OCI-LY7 (cell line): ENCODE measurements around the gene CLK2. TPM values are rescaled to one million over a fixed set of nuclear protein-coding genes. Genes with fewer than 3 reads are reported as not detected.
"Not testable (repeated sequence)": the region's sequence is repeated elsewhere in the genome, so short reads cannot be mapped to it uniquely, and the experiment has no call there.

Source experiments
- BruUV-seq: library from RNA; stranded (reverse); fragments of 400-500 nt; replicated peaks from 2 replicates; lab custom pipeline; 2021; lab: Mats Ljungman, UMichigan
- CTCF ChIA-PET: fragments of 300-600 bp; sonication (Branson Sonifier 250); formaldehyde crosslinking; loops from one replicate; lab custom pipeline; 2022; ENCODE audit warnings: antibody characterized with exemption; ENCODE audit not compliant: unreplicated experiment; lab: Charles Lee
- POLR2A ChIA-PET: fragments of 300-600 bp; sonication (Branson Sonifier 250); formaldehyde crosslinking; loops from one replicate; lab custom pipeline; 2022; ENCODE audit warnings: antibody characterized with exemption; lab: Charles Lee
- DNase-seq: peaks from one replicate; pipeline ENCODE4 v3.0.0-alpha.2; 2015; ENCODE audit warnings: low spot score
- H2AFZ ChIP-seq: fragments of 200-600 bp; sonication (generic), shearing (Covaris generic); 2 replicates; pipeline ENCODE4 v1.6.1; 2014; ENCODE audit warnings: mild to moderate bottlenecking, antibody characterized with exemption, low read length, moderate library complexity
- H3K27ac ChIP-seq: fragments of 200-600 bp; sonication (generic); 2 replicates; pipeline ENCODE4 v1.5.1; 2014; ENCODE audit warnings: mixed run types, low read depth, mild to moderate bottlenecking, moderate library complexity, low read length, inconsistent platforms; ENCODE audit not compliant: poor library complexity, severe bottlenecking
- H3K36me3 ChIP-seq: fragments of 200-600 bp; sonication (generic); 2 replicates; pipeline ENCODE4 v1.6.1; 2014; ENCODE audit warnings: mild to moderate bottlenecking, antibody characterized with exemption, low read length, moderate library complexity, mixed read lengths; ENCODE audit not compliant: insufficient read depth
- H3K4me1 ChIP-seq: fragments of 200-600 bp; sonication (generic); 2 replicates; pipeline ENCODE4 v1.5.1; 2014; ENCODE audit warnings: mild to moderate bottlenecking, low read length; ENCODE audit not compliant: insufficient read depth, poor library complexity, severe bottlenecking
- H3K4me2 ChIP-seq: fragments of 200-600 bp; sonication (generic); 2 replicates; pipeline ENCODE4 v1.6.1; 2014; ENCODE audit warnings: mild to moderate bottlenecking, low read length
- H3K4me3 ChIP-seq: fragments of 200-600 bp; sonication (generic); 2 replicates; pipeline ENCODE4 v1.5.1; 2014; ENCODE audit warnings: mild to moderate bottlenecking, low read depth, low read length; ENCODE audit not compliant: poor library complexity, severe bottlenecking
- H3K79me2 ChIP-seq: fragments of 200-600 bp; sonication (generic); 2 replicates; pipeline ENCODE4 v1.6.1; 2016; ENCODE audit warnings: low read depth, mild to moderate bottlenecking, low read length, moderate library complexity, mixed read lengths; ENCODE audit not compliant: insufficient read depth
- H3K9me2 ChIP-seq: fragments of 200-600 bp; sonication (generic); 2 replicates; pipeline ENCODE4 v1.6.1; 2016; ENCODE audit warnings: mild to moderate bottlenecking, low read length, mixed read lengths; ENCODE audit not compliant: insufficient read depth
- H3K9me3 ChIP-seq: fragments of 200-600 bp; sonication (generic); 2 replicates; pipeline ENCODE4 v1.6.1; 2014; ENCODE audit warnings: mild to moderate bottlenecking, mixed run types, low read length, mixed read lengths
- H4K20me1 ChIP-seq: fragments of 200-600 bp; sonication (generic); 2 replicates; pipeline ENCODE4 v1.6.1; 2014; ENCODE audit warnings: mild to moderate bottlenecking, antibody characterized with exemption, low read length, moderate library complexity, mixed read lengths; ENCODE audit not compliant: insufficient read depth
- CTCF ChIP-seq: fragments of 200-600 bp; sonication (generic); conservative IDR thresholded peaks from 2 replicates; pipeline ENCODE4 v1.5.1; 2014; ENCODE audit warnings: mild to moderate bottlenecking, antibody characterized with exemption, low read length, moderate library complexity, mixed read lengths
- EZH2phosphoT487 ChIP-seq: fragments of 200-600 bp; sonication (generic); IDR thresholded peaks from 2 replicates; pipeline ENCODE4 v1.6.1; 2018; ENCODE audit warnings: low read depth, borderline replicate concordance, mild to moderate bottlenecking, mixed run types, antibody characterized with exemption, low read length, moderate library complexity, mixed read lengths
- intact Hi-C: fragments of 100-400 bp; cut with micrococcal nuclease; formaldehyde crosslinking; loops from one replicate; pipeline ENCODE4 v1.10.0; 2022; ENCODE audit not compliant: unreplicated experiment
- total RNA-seq, 2 experiments: library from RNA; depleted of rRNA in 1 of 2; stranded (reverse); fragments of >200 nt in 1 of 2; shearing (Covaris generic) in 1 of 2; gene quantifications; 2 replicates each; pipeline ENCODE4 v1.2.3, GENCODE V29; 2014 to 2022

Gene CLK2
- total RNA-seq, 2 experiments from 2014 or later: 96.7 to 121 TPM

GRCh38 chr1:155219592-155220031, 53.7 kb downstream of the CLK2 start:
- ChIA-PET CTCF (no interaction called here), POLR2A (interaction anchor here (2.0 kb wide), 1 partner anchor 10 kb away, joined by 9 read pairs; no protein-coding TSS in a partner anchor)
- peak overlapping the region; percentile 56 for H2AFZ ChIP-seq
- no peaks in the 10 kb centered on the region for H4K20me1 ChIP-seq
- no peaks in the 10 kb centered on the region; the same call in 1 of the 2 replicates for H3K79me2 ChIP-seq
- peak overlapping the region; percentile 39 for H3K4me2 ChIP-seq
- BruUV-seq: no TSS peak
- H3K9me3 ChIP-seq: no peaks in the 10 kb centered on the region
- H3K4me1 ChIP-seq: peaks cover 42% of the 10 kb centered on the region
- intact Hi-C loops: no loop called here
- TF ChIP-seq EZH2phosphoT487: no peak
- no peak for TF ChIP-seq CTCF
- 0 out of 2 replicates have a peak, but pooled peaks cover 5% of the 10 kb centered on the region for H3K36me3 ChIP-seq
- peak overlapping the region; percentile 35 for H3K27ac ChIP-seq
- no peaks in the 10 kb centered on the region for H3K9me2 ChIP-seq
- no peak overlapping the region for H3K4me3 ChIP-seq
- DNase-seq: peak; percentile 51

- ChIA-PET POLR2A (interaction anchor here (2.0 kb wide), 1 partner anchor 10 kb away, joined by 9 read pairs; no protein-coding TSS in a partner anchor), CTCF (no interaction called here)
- DNase-seq: peak; percentile 73
- peak overlapping the region; percentile 4 for H3K4me3 ChIP-seq
- peak overlapping the region; percentile 35 for H3K27ac ChIP-seq
- peak overlapping the region; percentile 39 for H3K4me2 ChIP-seq
- H3K79me2 ChIP-seq: no peaks in the 10 kb centered on the region; the same call in 1 of the 2 replicates
- no peak for TF ChIP-seq EZH2phosphoT487
- no peak for TF ChIP-seq CTCF
- intact Hi-C loops: no loop called here
- H3K9me3 ChIP-seq: no peaks in the 10 kb centered on the region
- H3K4me1 ChIP-seq: peaks cover 36% of the 10 kb centered on the region
- no peaks in the 10 kb centered on the region for H4K20me1 ChIP-seq
- no TSS peak for BruUV-seq
- H3K9me2 ChIP-seq: no peaks in the 10 kb centered on the region
- 0 out of 2 replicates have a peak, but pooled peaks cover 5% of the 10 kb centered on the region for H3K36me3 ChIP-seq
- peak overlapping the region; percentile 56 for H2AFZ ChIP-seq
Observed at GRCh38 chr1:155218854-155219591, 54.3 kb downstream of the CLK2 start.

- H4K20me1 ChIP-seq, intact Hi-C loops, H3K36me3 ChIP-seq, H3K4me3 ChIP-seq, H3K4me2 ChIP-seq, CTCF ChIA-PET, DNase-seq, H2AFZ ChIP-seq, H3K9me3 ChIP-seq, POLR2A ChIA-PET, H3K79me2 ChIP-seq, BruUV-seq, H3K27ac ChIP-seq, H3K9me2 ChIP-seq: not testable (repeated sequence)
- H3K4me1 ChIP-seq: peaks cover 20% of the 10 kb centered on the region
Observed at GRCh38 chr1:155214702-155215101, 58.6 kb downstream of the CLK2 start.

Other genes starting within 250 kb of the CLK2 start
- gene DCST2, start 239.7 kb downstream of the CLK2 start, total RNA-seq (2014; rRNA removed; shearing (Covaris generic)): 0.85 and 1.7 TPM in 2 replicates
- 2.0 and 3.9 TPM in 2 replicates for gene DCST2, start 239.7 kb downstream of the CLK2 start, total RNA-seq (2022)
- gene DCST1, start 239.7 kb downstream of the CLK2 start, total RNA-seq (2014; rRNA removed; shearing (Covaris generic)): not detected in 2 replicates
- gene DCST1, start 239.7 kb downstream of the CLK2 start, total RNA-seq (2022): not detected in 2 replicates
- 14.2 and 19.7 TPM in 2 replicates for gene ADAM15, start 222.2 kb downstream of the CLK2 start, total RNA-seq (2014; rRNA removed; shearing (Covaris generic))
- gene ADAM15, start 222.2 kb downstream of the CLK2 start, total RNA-seq (2022): 50.4 and 56.1 TPM in 2 replicates
- gene EFNA4, start 209.8 kb downstream of the CLK2 start, total RNA-seq (2014; rRNA removed; shearing (Covaris generic)): 10.5 and 11.5 TPM in 2 replicates
- 9.0 and 10.1 TPM in 2 replicates for gene EFNA4, start 209.8 kb downstream of the CLK2 start, total RNA-seq (2022)
- 5.7 and 6.7 TPM in 2 replicates for gene EFNA3, start 194.7 kb downstream of the CLK2 start, total RNA-seq (2014; rRNA removed; shearing (Covaris generic))
- 4.8 and 10.8 TPM in 2 replicates for gene EFNA3, start 194.7 kb downstream of the CLK2 start, total RNA-seq (2022)
- not detected in 2 replicates for gene EFNA1, start 145.6 kb downstream of the CLK2 start, total RNA-seq (2014; rRNA removed; shearing (Covaris generic))
- not detected in 2 replicates for gene EFNA1, start 145.6 kb downstream of the CLK2 start, total RNA-seq (2022)
- gene SLC50A1, start 137.7 kb downstream of the CLK2 start, total RNA-seq (2014; rRNA removed; shearing (Covaris generic)): 11.6 and 12.3 TPM in 2 replicates
- 46.1 and 48.0 TPM in 2 replicates for gene SLC50A1, start 137.7 kb downstream of the CLK2 start, total RNA-seq (2022)
- 32.5 and 41.8 TPM in 2 replicates for gene DPM3, start 133.0 kb downstream of the CLK2 start, total RNA-seq (2014; rRNA removed; shearing (Covaris generic))
- gene DPM3, start 133.0 kb downstream of the CLK2 start, total RNA-seq (2022): 56.2 and 65.9 TPM in 2 replicates
- gene KRTCAP2, start 100.2 kb downstream of the CLK2 start, total RNA-seq (2014; rRNA removed; shearing (Covaris generic)): 80.5 and 128 TPM in 2 replicates
- gene KRTCAP2, start 100.2 kb downstream of the CLK2 start, total RNA-seq (2022): 141 and 166 TPM in 2 replicates
- gene TRIM46, start 99.7 kb downstream of the CLK2 start, total RNA-seq (2014; rRNA removed; shearing (Covaris generic)): 1.3 and 3.1 TPM in 2 replicates
- gene TRIM46, start 99.7 kb downstream of the CLK2 start, total RNA-seq (2022): 3.9 and 4.5 TPM in 2 replicates
- gene THBS3, start 65.6 kb downstream of the CLK2 start, total RNA-seq (2014; rRNA removed; shearing (Covaris generic)): 6.9 and 11.1 TPM in 2 replicates
- gene THBS3, start 65.6 kb downstream of the CLK2 start, total RNA-seq (2022): 28.7 and 37.1 TPM in 2 replicates
- gene MTX1, start 64.8 kb downstream of the CLK2 start, total RNA-seq (2014; rRNA removed; shearing (Covaris generic)): 67.6 and 70.2 TPM in 2 replicates
- 43.9 and 45.7 TPM in 2 replicates for gene MTX1, start 64.8 kb downstream of the CLK2 start, total RNA-seq (2022)
- 6.6 and 9.1 TPM in 2 replicates for gene ENTREP3, start 18.0 kb downstream of the CLK2 start, total RNA-seq (2014; rRNA removed; shearing (Covaris generic))
- 53.1 and 59.3 TPM in 2 replicates for gene ENTREP3, start 18.0 kb downstream of the CLK2 start, total RNA-seq (2022)
- gene SCAMP3, start 11.1 kb downstream of the CLK2 start, total RNA-seq (2014; rRNA removed; shearing (Covaris generic)): 45.4 and 58.3 TPM in 2 replicates
- gene SCAMP3, start 11.1 kb downstream of the CLK2 start, total RNA-seq (2022): 66.0 and 74.7 TPM in 2 replicates
- 4.9 and 6.7 TPM in 2 replicates for gene HCN3, start 4.0 kb upstream of the CLK2 start, total RNA-seq (2014; rRNA removed; shearing (Covaris generic))
- 19.0 and 19.2 TPM in 2 replicates for gene HCN3, start 4.0 kb upstream of the CLK2 start, total RNA-seq (2022)
- gene PKLR, start 27.9 kb upstream of the CLK2 start, total RNA-seq (2014; rRNA removed; shearing (Covaris generic)): 0.19 TPM in 1 of 2 replicates, not detected in the other
- 0.18 and 0.51 TPM in 2 replicates for gene PKLR, start 27.9 kb upstream of the CLK2 start, total RNA-seq (2022)
- gene FDPS, start 35.4 kb upstream of the CLK2 start, total RNA-seq (2014; rRNA removed; shearing (Covaris generic)): 254 and 263 TPM in 2 replicates
- gene FDPS, start 35.4 kb upstream of the CLK2 start, total RNA-seq (2022): 492 and 531 TPM in 2 replicates
- gene RUSC1, start 47.4 kb upstream of the CLK2 start, total RNA-seq (2014; rRNA removed; shearing (Covaris generic)): 7.1 and 15.1 TPM in 2 replicates
- 20.9 and 25.6 TPM in 2 replicates for gene RUSC1, start 47.4 kb upstream of the CLK2 start, total RNA-seq (2022)